CD4-positive, alpha-beta T cell treated with Interleukin-1 beta for 1 hour (primary cell): ENCODE results near the gene ALAS1.

Experiments
- DNase-seq, 2 donors: peaks; one replicate each; pipeline ENCODE4 v3.0.0-alpha.2; 2020 to 2022

Gene ALAS1

DNA sequence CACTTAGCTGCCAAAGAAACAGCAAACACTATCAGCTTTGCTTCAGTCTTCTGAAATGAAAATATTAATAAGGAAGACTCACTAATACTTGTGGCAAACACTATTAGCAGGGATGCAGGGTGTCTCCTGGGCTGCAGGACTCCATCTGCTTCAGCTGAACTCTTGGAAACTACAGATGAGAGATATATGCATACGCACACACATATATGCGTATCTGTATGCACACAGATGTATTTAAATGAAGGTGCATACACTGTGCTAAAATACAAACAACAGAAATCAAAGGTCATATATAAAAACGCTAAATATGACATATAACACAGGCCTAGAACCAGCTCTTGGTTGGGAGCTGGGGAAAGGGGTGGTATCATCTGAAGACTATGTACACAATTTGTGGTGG is 58.2 kb downstream of the ALAS1 start:
- DNase-seq = no peak

DNA sequence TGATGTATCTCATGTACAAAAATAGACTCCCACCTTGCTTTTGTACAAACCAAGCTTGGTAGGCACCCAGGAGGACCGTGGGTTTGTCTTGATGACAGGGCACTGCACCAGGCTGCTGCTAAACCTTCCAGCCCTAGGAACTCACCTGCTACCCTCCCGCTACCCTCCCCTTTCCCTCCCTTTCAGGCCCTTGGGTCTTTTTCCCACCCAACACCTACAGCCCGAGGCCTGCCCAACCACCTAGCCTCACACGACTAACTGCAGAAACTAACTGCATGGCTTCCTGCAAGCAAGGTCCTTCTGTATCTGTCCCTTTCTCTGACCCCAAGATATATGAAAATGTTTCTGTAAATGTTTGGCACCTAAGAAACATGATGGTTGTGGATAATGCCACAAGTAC is 58.7 kb downstream of the ALAS1 start:
- no peak for DNase-seq

DNA sequence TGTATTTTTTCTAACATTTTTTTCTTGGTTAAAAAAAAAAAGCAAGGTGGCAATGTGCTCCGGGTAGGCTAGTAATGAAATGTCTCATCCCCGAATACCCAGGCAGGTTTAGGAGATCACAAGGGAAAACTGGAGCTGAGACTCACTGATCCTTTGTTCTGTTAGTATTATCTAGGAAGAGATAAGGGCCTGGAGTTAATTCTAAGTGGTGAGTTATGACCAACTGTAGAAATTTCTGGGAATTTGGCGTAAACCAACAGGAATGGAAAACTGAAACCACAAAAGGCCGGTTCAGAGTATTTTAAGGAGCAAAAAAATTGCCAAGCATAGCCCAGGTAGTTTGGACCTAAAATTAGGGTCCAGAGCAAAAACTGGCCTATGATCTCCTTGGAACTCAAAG is 60.0 kb downstream of the ALAS1 start:
- DNase-seq = no peak

- DNase-seq = no peak
Observed at GRCh38 chr3:52259035-52259434, 61.1 kb downstream of the ALAS1 start.

GRCh38 chr3:52259448-52259847 is 61.5 kb downstream of the ALAS1 start:
- DNase-seq = no peak

DNA sequence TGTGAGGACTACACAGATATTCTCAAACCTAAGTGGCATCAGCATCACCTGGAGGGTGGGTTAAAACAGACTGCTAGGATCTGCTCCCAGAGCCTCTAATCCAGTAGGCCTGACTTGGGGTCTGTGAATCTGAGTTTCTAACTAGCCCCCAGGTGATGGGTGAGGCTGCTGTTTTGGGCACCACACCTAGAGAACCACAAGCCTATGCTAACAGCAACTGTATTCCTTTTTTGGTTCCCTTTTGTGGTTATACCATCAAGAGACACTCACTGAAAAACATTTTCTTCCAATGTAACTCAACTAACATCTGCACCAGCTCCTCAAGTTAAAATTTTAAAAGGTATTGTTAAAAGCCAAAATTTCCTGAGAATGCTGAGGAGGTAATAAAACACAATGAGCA is 64.5 kb downstream of the ALAS1 start:
- DNase-seq = no peak
